ENCODE data around the gene PLD4.

DNA sequence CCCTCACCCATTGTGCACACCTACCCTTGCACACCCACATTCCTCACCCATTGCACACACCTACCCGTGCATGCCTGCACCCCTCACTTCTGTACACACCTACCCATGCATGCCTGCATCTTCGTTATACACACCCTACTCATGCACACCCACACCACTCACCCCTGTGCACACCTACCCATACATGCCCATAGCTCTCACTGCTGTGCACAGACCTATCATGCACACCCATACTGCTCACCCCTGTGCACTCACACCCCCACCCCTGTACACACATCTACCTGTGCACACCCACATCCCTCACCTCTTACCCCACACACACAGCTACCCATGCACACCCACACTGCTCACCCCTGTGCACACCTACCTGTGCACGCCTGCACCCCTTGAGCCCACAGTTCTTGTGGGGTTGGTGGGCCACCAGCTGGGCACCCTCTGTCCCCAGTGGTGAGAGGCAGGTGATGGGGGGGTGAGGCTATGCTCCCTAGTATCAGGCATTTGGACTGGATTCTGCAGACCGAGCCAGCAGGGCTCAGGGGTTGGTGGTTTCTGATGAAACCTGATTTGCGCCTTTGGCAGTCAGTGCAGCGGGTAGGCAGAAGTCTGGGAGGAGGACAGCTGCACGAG is 44.0 kb upstream of the PLD4 start:
- TF ChIP-seq POLR2AphosphoS5 (IDR thresholded peaks at IDR 0.05; ENCODE audit: borderline replicate concordance, low read depth, low read length) (no peak), EZH2 (IDR thresholded peaks at IDR 0.05) (no peak), FOXP2 (optimal IDR thresholded peaks at IDR 0.05; ENCODE audit: control extremely low read depth, extremely low read length, insufficient read depth) (no peak)

Measured in SK-N-MC (cell line).